SU-DHL-6 (cell line): ENCODE measurements around the gene EPB41L2.
"Not testable (repeated sequence)": the region's sequence is repeated elsewhere in the genome, so short reads cannot be mapped to it uniquely, and the experiment has no call there.

ENCODE experiments used
- CTCF ChIP-seq: fragments of 200-600 bp; sonication (generic); IDR thresholded peaks from one replicate; pipeline ENCODE4 v1.5.1; 2017; ENCODE audit warnings: antibody characterized with exemption, mild to moderate bottlenecking, low read length, moderate library complexity; ENCODE audit not compliant: insufficient read depth, poor library complexity, severe bottlenecking
- EZH2phosphoT487 ChIP-seq: fragments of 200-600 bp; sonication (generic), shearing (Covaris generic); conservative IDR thresholded peaks from 2 replicates; pipeline ENCODE4 v1.6.1; 2018; ENCODE audit warnings: mild to moderate bottlenecking, antibody characterized with exemption, low read length, moderate library complexity, mixed read lengths

GRCh38 chr6:131090339-131090738 is 27.3 kb upstream of the EPB41L2 start:
- not testable (repeated sequence) for TF ChIP-seq CTCF, EZH2phosphoT487
